ELF-1 (cell line): Measurements from ENCODE around the gene PLAC9.
A peak's percentile ranks its signal among the peaks of the same experiment; 100 is the strongest.

Experiments used
- DNase-seq: peaks from one replicate; pipeline ENCODE4 v3.0.0-alpha.2; 2016; ENCODE audit warnings: low read depth, low spot score

PLAC9 gene

GRCh38 chr10:80184291-80184690 lies 51.8 kb downstream of the PLAC9 start:
- no peak for DNase-seq

DNA sequence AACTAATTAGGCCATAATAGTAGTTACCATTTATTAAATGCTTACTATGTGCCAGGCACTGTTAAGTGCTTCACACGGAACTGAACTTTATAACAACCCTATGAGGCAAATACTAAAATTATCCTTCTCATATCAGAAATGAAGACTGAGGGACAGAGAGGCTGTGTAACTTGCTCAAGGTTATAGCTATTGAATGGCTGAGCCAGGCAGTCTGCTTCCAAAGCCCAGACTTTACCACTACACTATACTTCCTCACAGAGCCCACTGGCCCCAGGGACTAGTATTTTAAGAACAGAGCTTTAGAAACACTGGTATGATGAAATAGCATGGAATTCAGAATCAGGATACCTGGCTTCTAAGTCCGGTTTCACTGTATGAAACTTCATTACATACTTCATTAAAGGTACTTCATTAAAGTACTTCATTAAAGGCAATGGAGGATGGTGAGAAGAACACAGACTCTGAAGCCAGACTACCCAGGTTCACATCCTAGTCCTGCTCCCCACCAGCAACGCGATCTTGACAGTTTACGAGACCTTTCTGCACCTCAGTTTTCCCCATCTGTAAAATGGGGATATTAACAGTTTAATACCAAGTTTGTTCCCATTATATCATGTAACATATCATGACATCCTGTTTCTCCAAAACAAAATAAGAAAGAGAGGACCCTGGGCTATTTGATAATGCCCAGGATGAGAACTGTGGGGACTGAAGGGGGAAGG lies 53.2 kb downstream of the PLAC9 start:
- DNase-seq, result no peak

GRCh38 chr10:80186364-80187012 lies 54.0 kb downstream of the PLAC9 start:
- DNase-seq, result no peak

- no peak for DNase-seq
Observed at GRCh38 chr10:80187060-80187459, 54.5 kb downstream of the PLAC9 start.

DNA sequence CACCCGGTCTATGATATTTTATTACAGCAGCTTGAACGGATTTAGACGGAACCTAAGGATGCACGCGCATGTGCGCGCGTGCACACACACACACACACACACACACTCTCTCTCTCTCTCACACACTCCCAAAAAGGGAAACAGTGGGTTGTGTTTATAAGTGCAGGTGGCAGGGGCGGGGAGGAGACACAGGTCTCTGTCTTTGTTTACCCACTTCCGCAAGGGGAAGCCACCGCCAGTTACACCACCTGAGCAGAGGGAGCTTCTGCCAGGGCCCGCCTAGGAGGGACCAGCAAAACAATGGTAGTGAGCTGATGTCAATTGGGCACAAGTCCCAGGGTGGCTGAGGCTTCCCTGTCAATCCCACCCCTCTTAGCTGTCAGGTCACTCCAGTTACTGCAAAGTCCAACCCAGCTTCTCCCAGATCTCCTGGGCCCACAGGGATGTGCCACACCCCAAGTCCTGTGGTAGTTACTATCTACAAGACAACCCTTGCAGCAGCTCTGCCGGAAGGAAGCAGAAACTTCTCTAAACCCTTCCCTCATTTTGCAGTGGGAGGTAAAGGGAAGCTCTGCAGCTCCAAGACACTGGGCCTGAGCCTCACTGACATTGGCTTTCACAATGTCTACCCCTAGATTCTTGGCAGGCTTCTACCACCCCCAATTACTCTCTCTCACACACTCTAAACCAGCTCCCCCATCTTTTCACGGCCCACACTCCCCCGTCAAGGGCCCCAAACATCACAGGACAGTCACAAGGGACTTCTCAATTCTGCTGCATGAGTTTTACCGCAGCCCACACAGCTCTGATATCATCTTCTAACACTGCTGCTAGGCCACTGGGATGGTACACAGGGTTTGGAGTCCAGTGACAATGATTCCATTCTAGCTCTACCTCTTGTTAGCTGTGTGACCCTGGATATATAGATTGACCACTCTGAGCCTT lies 55.2 kb downstream of the PLAC9 start:
- no peak for DNase-seq

- no peak for DNase-seq
Observed at GRCh38 chr10:80188713-80189112, 56.2 kb downstream of the PLAC9 start.

- no peak for DNase-seq
Observed at GRCh38 chr10:80191589-80192270, 59.2 kb downstream of the PLAC9 start.

GRCh38 chr10:80192553-80192952 lies 60.0 kb downstream of the PLAC9 start:
- no peak for DNase-seq

DNA sequence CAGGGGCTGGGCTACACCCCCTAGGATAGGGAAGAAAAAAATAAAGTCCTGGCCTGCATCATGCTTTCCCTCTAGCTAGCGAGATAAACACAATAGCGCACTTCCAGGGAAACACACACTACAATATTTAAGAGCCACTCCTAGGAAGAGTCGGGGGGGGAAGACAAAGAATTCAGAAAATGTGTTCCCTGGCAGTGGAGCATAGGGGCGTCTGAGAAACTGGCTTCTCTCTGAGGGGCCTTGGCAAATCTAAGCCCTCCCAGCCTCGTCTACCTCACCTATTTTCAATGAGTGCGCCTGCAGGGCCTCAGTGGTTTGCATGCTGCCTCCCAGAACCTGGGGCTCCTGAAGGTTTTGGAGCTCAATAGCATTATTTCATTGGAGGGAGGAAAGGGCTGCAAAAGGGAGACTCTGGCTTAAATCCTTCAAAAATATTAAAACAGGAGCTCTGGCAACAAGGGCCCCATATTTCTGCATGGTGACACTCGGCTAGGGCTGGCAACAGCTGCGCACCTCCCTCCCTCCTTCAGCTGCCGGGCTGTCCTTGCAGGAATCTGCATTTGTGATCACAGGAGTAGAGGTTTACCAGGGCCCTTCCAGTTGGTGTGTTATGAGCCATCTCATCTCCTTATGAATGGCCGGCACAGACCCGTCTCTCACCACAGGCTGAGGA lies 62.0 kb downstream of the PLAC9 start:
- peak; percentile 21 for DNase-seq
